GM10248 (cell line): ENCODE measurements around the gene FIBIN.

Experiments used
- CTCF ChIA-PET: fragments of 300-600 bp; sonication (Branson Sonifier 250); formaldehyde crosslinking; extraction: SDS; loops from one replicate; lab custom pipeline; 2021; ENCODE audit warnings: antibody characterized with exemption; lab: Yijun Ruan, JAX
- POLR2A ChIA-PET: fragments of 350-650 bp; sonication (Branson Sonifier 250); formaldehyde crosslinking; extraction: SDS; loops from one replicate; lab custom pipeline; 2020; ENCODE audit warnings: antibody characterized with exemption; lab: Yijun Ruan, JAX
- DNase-seq: peaks from one replicate; pipeline ENCODE4 v3.0.0; 2012; ENCODE audit errors: extremely low spot score
- CTCF ChIP-seq: IDR thresholded peaks from 2 replicates; pipeline ENCODE4 v1.5.1; 2012; ENCODE audit warnings: mild to moderate bottlenecking, low read depth; ENCODE audit errors: extremely low read depth, missing control alignments, control extremely low read depth

FIBIN gene

GRCh38 chr11:27020751-27021150 lies 26.8 kb downstream of the FIBIN start:
- ChIA-PET POLR2A (no interaction called here), CTCF (no interaction called here)
- TF ChIP-seq CTCF: no peak
- no peak for DNase-seq

- DNase-seq: no peak
- TF ChIP-seq CTCF: no peak
- POLR2A ChIA-PET: no interaction called here
- CTCF ChIA-PET: interaction anchor here (0.6 kb wide), 1 partner anchor 13 kb away, joined by 4 read pairs; no protein-coding TSS in a partner anchor
Observed at GRCh38 chr11:27022659-27023251, 28.8 kb downstream of the FIBIN start.

- POLR2A ChIA-PET: no interaction called here
- TF ChIP-seq CTCF: no peak
- DNase-seq: no peak
- CTCF ChIA-PET: interaction anchor here (1.3 kb wide), 1 partner anchor 21 kb away, joined by 3 read pairs; no protein-coding TSS in a partner anchor
Observed at GRCh38 chr11:27024865-27025264, 31.0 kb downstream of the FIBIN start.

GRCh38 chr11:27025312-27025955 lies 31.5 kb downstream of the FIBIN start:
- TF ChIP-seq CTCF: no peak
- DNase-seq: no peak
- POLR2A ChIA-PET: no interaction called here
- CTCF ChIA-PET: interaction anchor here (1.3 kb wide), 1 partner anchor 20 kb away, joined by 3 read pairs; no protein-coding TSS in a partner anchor

GRCh38 chr11:27025957-27026733 lies 32.2 kb downstream of the FIBIN start:
- CTCF ChIA-PET: no interaction called here
- DNase-seq: no peak
- TF ChIP-seq CTCF: no peak
- POLR2A ChIA-PET: no interaction called here

GRCh38 chr11:27028561-27028965 lies 34.7 kb downstream of the FIBIN start:
- ChIA-PET POLR2A (no interaction called here), CTCF (interaction anchor here (1.4 kb wide), 1 partner anchor 13 kb away, joined by 3 read pairs; the partner anchor contains the start of gene BBOX1)
- no peak for DNase-seq
- no peak for TF ChIP-seq CTCF
